ENCODE measurements around the gene SLC4A11.
"Not testable (repeated sequence)": the region's sequence is repeated elsewhere in the genome, so short reads cannot be mapped to it uniquely, and the experiment has no call there.

SLC4A11 gene

DNA sequence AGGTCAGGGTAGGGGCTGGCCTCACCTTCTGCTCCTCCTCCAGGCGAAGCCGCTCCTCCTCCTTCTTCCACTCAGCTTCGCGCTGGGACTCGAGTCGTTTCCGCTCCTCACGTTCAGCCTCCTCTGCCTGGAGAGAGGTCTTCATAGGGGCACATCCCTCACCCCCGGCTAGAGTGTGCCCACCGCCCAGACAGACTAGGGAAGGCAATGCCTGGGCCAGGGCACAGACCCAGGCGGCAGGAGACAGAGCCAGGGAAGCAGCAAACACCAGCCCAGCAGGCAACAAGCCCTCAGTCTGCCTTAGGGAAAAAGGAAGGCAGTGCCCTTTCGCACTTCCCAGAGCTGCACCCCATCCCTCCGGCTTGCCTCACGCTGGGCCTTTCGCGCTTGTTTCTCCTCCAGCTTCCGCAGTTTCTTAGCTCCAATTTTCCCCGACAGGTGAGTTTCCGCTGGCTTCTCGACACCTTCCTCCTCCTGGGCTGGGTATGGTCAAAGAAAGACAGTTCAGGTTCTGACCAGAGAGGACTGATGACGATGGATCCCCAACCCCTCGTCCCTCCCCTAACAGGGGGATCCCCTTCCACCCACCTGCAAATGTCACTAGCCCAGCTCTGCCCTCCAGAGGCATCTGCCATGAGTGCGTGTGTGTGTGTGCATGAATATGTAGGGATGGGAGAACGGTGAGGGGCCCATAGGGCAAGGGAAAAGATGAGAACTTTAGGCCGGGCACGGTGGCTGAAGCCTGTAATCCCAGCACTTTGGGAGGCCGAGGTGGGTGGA lies 38.8 kb downstream of the SLC4A11 start:
- DNase-seq, result no peak

DNA sequence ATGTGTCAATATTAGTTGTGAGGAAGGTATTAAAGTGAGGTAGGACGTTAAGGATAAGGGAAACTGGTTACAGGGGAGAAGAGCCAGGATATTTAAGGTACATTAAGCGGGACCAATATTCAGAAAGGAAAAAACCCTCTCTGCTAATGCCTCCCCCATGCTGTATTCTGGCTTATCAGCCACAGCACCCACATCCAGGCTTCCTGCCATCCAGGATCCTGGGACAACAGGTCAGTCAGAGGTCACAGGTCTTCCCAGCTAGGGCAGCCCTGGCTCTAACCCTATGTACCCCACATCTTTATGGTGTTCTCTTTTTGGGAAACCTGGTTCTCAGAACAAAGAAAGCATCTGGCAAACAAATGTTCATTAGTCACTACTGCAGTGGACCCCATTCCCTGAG lies 39.8 kb downstream of the SLC4A11 start:
- no peak for DNase-seq

DNA sequence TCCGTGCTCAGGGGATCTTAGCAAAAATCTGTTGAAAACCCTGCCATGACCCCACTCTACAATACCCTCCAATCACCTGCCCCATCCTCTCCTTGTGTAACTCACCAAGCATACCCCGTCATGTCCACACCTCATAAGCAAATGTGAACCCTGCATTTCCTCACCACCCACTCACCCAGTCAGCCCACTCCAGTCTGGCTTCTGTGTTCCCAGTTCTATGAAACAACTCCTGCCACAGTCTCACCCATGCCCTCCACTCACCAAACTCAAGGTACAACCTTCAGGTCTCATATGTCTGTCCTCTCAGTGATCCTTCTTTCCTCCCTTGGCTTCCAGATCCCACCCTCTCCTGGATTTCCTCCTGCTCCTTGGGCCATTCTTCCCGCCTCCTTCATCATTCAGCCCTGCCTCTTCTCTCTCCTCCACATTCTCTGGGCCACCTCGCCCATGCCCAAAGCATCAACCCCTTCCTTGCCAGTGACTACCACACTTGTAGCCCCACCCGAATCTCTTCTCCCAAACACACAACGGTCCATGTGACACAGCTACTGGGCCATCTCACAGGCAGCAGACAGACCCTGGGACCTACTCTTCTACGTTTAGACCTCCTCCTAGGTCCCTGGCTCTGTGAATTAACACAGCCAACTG lies 43.3 kb downstream of the SLC4A11 start:
- DNase-seq, result no peak

DNA sequence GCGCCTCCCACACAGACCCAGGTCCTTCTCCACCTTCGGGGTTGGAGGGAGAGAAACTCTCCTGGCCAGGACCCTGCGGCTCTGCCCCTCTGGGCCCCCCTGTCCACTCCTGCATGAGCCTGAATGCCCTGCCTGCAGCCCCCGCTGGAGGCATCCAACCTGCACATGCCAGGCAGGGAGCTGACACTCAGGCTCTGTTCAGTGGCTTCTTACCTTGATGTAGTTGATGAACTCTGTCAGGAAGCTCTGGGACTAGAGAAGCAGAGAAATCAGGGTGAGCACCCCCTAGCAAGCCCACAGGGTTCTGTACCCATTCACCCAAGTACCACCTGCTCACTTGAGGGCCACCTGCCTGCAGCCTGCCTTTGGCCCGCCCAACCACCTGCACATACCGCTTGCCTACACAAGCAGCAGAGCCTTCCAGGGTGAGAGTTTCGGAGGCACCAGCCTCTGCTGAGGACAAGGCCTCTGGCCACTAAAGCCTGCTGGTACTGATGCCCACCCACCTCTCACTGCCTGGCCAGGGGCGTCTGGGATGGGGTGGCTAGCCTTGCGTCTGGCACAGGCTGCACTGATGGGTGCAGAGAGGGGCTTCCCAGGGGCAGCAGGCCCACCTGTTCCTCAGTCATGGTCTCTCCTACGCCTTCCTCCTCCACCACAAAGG lies 44.2 kb downstream of the SLC4A11 start:
- no peak for DNase-seq

DNA sequence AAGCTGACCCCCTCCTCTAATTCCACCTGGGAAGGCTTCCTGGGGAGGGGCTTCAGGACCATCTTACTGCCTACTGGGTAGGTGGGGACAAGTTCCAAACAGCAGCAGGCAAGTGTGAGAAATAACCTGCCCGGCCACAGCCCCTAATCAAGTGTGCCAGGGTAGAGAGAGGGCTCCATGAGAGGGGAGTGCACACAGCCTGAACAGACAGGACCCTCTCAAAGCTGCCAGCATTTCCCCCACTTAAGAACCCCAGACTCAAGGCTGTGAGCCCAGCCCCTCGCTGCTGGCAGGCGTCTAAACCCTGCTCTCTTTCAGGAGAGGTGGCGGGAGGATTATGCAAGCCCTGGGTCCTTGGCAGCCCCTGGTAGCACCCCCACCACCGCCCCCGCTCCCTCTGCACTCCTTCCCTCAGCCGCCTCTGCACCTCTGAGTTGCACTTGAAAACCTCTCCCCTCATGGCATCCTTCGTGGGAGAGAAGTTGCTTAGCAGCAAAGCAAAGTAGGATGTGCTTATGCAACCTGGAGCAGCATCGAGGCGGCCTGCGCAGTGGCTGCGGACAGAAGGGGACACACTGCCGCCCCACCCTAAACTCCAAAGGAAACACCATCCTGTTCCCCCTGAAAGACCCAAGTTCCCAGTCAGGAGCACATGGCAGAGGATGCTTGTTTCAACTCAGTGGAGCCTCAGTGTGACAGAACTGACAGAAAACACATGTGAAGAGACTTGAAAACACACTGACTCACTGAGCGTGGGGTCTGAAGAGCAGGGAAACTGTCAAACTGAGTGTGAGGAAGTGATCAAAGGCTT lies 45.0 kb downstream of the SLC4A11 start:
- no peak for DNase-seq

DNA sequence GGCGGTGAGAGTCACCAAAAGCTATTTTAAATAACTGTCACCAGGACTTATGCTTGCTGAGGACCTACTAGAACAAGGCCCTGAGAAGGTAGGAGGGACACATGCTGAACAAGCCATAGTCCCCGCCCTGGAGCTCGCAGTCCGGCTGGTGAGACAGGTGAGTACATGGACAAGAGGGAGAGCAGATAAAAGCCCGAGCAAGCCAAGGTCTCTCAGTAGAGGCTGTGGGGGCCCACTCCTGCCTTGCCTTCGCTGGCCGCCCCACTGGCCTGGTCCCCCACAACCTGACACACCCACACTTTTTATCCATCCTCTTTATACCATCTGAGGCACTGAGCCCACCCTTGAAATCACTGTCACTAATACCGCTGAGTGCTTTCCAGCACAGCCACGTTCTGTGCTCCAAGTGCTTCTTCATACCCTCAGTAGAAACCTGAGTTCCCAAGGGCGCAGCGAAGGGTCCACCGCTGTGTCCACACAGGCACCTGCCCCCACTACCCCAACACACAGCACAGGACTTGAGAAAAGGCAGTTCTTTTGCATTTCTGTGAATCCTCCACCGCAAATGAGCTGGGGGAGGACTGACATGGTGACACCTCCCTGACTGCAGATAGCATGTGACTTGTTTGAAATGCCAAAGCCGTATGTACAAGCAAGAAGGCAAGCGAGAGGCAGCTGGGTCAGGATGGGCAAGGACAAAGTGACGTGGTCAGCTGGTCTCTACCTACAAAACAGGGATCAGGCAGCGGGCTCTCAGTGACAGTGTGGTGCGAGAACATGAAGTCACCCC lies 46.6 kb downstream of the SLC4A11 start:
- no peak for DNase-seq

DNA sequence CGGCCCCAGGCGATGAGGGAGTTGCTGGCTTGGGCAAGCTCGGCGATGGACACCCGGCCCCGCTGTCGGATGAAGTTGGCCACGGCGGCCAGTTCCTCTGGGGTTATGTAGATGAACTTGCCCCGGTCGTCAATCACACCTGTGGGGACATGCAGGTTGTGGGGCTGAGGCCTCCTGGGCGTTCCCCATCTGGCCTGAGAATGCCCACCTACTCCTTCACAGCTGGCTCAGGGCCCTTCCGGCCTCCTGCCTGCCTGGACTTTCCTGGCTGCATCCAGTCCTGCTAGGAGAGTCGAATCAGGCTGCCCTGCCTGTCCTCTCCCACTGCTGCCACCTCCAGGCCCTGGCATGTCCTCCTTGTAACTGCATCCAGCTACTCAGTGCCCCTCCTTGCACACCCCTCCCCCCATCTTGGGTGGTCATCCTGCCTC lies 48.3 kb downstream of the SLC4A11 start:
- no peak for DNase-seq

DNA sequence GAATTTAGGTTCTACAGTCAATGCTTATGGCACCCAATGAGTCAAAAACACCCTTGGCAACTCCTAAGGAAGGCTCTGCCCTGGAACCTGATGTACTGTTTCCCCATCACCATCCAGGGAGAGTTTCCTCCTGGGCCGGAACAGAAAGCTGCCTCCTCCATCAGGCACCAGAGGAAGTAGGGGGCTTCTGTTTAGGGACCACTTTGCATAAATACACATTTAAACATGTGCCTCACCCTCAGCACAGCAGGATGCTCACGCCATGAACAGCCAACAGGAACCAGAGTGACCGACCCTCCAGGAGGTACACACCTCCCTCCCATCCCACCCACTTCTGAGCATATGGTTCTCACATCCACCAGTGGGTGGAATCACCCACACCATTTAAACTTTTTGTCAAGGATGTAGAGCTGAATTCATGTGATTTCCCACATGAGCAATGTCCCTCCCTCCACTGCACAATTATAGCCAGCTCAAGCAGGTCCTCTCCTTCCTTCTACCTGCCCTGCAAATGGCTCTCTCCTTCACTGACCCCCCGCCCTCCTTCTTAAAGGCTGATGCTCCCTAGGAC lies 49.3 kb downstream of the SLC4A11 start:
- no peak for DNase-seq

DNA sequence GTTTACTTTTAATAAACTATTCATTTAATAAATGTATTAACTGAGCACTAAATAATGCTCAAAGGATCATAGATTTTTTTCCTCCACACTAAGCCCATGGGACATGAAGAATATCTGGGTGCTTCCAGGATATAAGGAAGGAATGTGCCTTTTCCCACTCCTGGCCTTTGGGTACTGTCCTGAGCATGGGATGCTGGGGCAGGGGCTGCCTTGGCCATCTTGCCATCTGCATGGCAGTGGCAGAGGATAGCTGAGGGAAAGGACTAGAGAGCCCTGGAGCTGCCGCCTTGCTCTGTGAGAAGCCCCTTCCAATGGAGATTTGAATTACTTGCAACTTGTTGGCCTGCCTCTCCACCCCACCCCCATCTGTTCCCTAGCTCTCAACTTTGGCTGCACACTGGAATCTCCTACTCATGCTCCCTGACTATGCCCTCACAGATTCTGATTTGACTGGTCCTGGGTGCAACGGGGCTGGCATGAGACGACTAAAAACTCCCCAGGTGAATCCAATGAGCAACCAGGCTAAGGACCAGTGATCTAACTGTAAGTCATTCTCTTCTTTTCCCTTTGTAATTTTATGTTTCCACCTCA lies 50.1 kb downstream of the SLC4A11 start:
- no peak for DNase-seq

DNA sequence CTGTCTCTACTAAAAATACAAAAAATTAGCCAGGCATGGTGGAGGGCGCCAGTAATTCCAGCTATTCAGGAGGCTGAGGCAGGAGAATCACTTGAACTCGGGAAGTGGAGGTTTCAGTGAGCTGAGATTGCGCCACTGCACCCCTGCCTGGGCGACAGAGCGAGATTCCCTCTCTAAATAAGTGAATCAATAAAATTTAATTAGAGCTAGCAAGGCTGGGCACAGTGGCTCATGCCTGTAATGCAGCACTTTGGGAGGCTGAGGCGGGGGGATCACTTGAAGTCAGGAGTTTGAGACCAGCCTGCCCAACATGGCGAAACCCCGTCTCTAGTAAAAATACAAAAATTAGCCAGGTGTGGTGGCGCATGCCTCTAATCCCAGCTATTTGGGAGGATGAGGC lies 51.1 kb downstream of the SLC4A11 start:
- DNase-seq, result not testable (repeated sequence)

DNA sequence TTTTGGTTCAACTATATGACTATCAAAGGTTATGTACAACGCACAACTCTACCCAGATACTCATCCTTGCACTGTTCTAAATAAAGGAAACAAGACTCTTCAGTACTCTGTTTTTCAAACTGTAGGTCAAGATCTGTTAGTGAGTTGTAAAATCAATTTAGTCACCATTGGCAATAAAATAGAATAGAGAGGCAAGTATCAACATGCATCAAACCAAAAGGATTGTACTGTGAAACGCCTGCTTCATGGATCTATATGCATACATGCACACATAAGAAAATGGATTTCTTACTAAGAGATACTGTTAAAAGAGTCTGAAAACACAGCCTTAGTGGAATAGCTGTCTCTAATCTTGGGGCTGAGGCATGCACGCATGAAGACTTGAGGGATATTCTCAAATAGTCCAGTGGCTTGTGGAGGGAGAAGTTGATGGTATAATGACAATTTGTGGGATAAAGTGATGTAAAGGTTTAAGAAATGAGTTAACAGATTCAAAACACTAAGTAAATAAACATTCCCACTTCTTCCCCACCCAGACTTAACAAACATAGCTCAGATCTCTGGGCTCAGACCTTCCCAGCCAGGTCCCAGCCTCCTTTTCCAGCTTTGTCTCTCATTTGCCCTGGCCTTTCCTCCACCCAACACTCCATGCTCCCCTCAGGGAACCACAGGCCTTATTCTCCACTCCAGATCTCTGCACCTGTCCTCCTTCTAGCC lies 54.9 kb downstream of the SLC4A11 start:
- no peak for DNase-seq

DNA sequence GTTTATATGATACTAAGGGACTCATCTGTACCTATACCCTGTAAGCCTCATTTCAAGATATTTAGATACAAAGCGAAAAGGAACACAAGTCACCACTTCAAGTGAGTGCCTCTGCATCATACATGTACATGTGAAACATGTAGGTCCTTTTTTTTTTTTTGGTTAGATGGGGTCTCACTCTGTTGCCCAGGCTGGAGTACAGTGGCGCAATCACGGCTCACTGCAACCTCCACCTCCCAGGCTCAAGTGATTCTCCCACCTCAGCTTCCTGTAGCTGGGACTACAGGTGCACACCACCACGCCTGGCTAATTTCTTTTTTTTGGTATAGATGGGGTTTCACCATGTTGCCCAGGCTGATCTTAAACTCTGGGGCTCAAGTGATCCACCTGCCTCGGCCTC lies 56.6 kb downstream of the SLC4A11 start:
- not testable (repeated sequence) for DNase-seq

DNA sequence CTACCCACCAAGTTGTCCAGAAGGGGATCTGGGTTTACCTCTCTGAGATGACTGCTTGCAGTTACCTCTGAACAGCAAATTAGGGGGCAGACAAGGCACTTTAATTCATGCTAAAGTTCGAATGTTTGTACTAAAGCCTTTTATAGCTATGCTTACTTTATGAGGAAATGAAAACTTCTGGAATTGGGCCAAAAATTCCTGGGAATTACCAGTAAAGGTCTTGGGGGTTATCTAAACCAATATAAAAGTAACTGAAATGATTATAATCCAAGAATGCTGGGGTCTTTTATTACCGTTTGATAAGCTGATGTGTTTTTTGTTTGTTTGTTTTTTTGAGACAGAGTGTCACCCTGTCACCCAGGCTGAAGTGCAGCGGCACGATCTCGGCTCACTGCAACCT lies 57.7 kb downstream of the SLC4A11 start:
- no peak for DNase-seq

DNA sequence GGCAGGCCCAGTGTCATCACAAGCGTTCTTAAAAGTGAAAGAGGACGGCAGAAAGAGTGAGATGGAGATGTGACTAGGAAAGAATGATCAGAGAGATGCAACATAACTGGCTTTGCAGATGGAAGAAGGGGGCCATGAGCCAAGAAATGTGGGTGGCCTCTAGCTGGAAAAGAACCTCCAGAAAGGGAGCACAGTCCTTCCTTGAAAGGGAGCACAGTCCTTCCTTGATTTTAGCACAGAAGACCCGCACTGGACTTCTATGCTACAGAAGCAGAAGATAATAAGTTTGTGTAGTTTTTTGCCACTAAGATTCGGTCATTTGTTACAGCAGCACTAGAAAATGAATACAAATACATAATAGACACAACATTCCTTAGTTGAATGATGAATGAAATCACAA lies 58.7 kb downstream of the SLC4A11 start:
- DNase-seq, result no peak

DNA sequence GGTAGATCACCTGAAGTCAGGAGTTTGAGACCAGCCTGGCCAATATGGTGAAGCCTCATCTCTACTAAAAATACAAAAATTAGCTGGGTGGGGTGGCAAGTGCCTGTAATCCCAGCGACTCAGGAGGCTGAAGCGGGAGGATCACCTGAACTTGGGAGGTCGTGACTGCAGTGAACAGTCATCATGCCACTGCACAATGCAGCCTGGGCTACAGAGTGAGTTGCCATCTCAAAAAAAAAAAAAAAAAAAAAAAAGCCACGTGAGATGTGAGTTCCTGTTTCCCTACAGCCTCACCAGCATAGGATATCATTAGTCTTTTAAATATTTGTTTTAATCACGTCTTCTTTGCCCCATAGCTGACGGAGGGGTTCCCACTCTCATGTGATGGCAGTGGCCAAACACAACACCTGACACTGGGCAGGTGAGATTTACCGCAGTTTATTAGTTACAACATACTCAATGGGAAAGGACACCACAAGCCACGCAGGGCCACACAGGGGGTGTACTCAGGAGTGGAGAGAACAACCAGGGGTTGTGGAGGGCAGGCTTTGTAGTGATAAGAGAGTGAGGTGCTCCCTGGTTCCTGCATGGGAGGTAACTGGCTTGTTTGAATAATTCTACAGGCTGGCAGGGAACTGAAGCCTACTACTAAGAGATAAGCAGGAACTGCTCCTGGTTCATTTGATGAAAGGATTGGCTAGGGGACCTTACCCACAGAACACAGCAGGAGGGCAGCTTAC lies 61.1 kb downstream of the SLC4A11 start:
- DNase-seq, result no peak

Data from T-helper 1 cell (primary cell).